Epithelial cell of esophagus (primary cell): Measurements from ENCODE around the gene ERG.
A peak's percentile ranks its signal among the peaks of the same experiment; 100 is the strongest.

Experiments used
- DNase-seq: peaks from one replicate; pipeline ENCODE4 v3.0.0; 2010; ENCODE audit warnings: low read depth
- H3K4me3 ChIP-seq: 2 replicates; pipeline ENCODE4 v1.5.1; 2011; ENCODE audit warnings: mild to moderate bottlenecking, low read length, control low read depth
- CTCF ChIP-seq: IDR thresholded peaks from 2 replicates; pipeline ENCODE4 v1.5.1; 2011; ENCODE audit warnings: low read depth, mild to moderate bottlenecking, low read length, control low read depth, inconsistent platforms; ENCODE audit not compliant: insufficient read depth; ENCODE audit errors: missing control alignments

The ERG gene

GRCh38 chr21:38488640-38489270 lies 9.5 kb downstream of the ERG start:
- TF ChIP-seq CTCF, result no peak
- peak; percentile 94 for DNase-seq
- H3K4me3 ChIP-seq, result no peak overlapping the region

GRCh38 chr21:38487901-38488639 lies 10.2 kb downstream of the ERG start:
- DNase-seq, result peak; percentile 42
- no peak for TF ChIP-seq CTCF
- H3K4me3 ChIP-seq, result no peak overlapping the region

GRCh38 chr21:38486706-38487105 lies 11.6 kb downstream of the ERG start:
- peak; percentile 53 for DNase-seq
- TF ChIP-seq CTCF, result no peak
- H3K4me3 ChIP-seq, result no peak overlapping the region

- TF ChIP-seq CTCF, result no peak
- H3K4me3 ChIP-seq, result no peak overlapping the region
- DNase-seq, result peak; percentile 97
Measured at GRCh38 chr21:38486221-38486620, 12.1 kb downstream of the ERG start.

- H3K4me3 ChIP-seq, result no peak overlapping the region
- peak; percentile 99 for DNase-seq
- TF ChIP-seq CTCF, result no peak
Measured at GRCh38 chr21:38479641-38480525, 18.4 kb downstream of the ERG start.

GRCh38 chr21:38478782-38479181 lies 19.5 kb downstream of the ERG start:
- TF ChIP-seq CTCF, result no peak
- peak; percentile 100 for DNase-seq

More at GRCh38 chr21:38478782-38479181, 19.5 kb downstream of the ERG start:
- no peak overlapping the region for H3K4me3 ChIP-seq
